ENCODE results near the gene SMO.

- TF ChIP-seq CTCF (IDR thresholded peaks at IDR 0.05; ENCODE audit: insufficient read depth, low read length, poor library complexity, severe bottlenecking): no peak
- no peak for TF ChIP-seq EZH2phosphoT487 (conservative IDR thresholded peaks at IDR 0.05; ENCODE audit: low read length)
These were observed 20.2 kb downstream of the SMO start for GRCh38 chr7:129208667-129209066.

Measured in SU-DHL-6 (cell line).